Measurements from ENCODE around the gene NCOA1.

- TF ChIP-seq POLR2A (IDR thresholded peaks at IDR 0.05; ENCODE audit: low read depth, low read length) = no peak
- TF ChIP-seq EZH2 (IDR thresholded peaks at IDR 0.05; ENCODE audit: borderline replicate concordance, low read depth, low read length, severe bottlenecking) = no peak
- no peak for TF ChIP-seq CTCF (IDR thresholded peaks at IDR 0.05; ENCODE audit: extremely low read depth in 1 of 2, insufficient read depth in 1 of 2, low read depth in 1 of 2, low read length in 2 of 2)
- TF ChIP-seq POLR2AphosphoS5 (IDR thresholded peaks at IDR 0.05; ENCODE audit: insufficient read depth, low read depth, low read length) = no peak
- TF ChIP-seq, protein P1, sequence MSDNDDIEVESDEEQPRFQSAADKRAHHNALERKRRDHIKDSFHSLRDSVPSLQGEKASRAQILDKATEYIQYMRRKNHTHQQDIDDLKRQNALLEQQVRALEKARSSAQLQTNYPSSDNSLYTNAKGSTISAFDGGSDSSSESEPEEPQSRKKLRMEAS (IDR thresholded peaks at IDR 0.05; ENCODE audit: insufficient read depth, insufficient read length) = no peak
- no peak for TF ChIP-seq JUN (IDR thresholded peaks at IDR 0.05; ENCODE audit: borderline replicate concordance, insufficient read depth, insufficient read length, low read depth)
These were observed 21.9 kb upstream of the NCOA1 start for GRCh38 chr2:24469148-24469650.

Data from endothelial cell of umbilical vein (primary cell).